ENCODE data around the gene SHOC2. TPM values are rescaled to one million over a fixed set of nuclear protein-coding genes. Genes with fewer than 3 reads are reported as not detected.

Gene SHOC2
- polyA plus RNA-seq, 1 donor: 27.2 TPM

DNA sequence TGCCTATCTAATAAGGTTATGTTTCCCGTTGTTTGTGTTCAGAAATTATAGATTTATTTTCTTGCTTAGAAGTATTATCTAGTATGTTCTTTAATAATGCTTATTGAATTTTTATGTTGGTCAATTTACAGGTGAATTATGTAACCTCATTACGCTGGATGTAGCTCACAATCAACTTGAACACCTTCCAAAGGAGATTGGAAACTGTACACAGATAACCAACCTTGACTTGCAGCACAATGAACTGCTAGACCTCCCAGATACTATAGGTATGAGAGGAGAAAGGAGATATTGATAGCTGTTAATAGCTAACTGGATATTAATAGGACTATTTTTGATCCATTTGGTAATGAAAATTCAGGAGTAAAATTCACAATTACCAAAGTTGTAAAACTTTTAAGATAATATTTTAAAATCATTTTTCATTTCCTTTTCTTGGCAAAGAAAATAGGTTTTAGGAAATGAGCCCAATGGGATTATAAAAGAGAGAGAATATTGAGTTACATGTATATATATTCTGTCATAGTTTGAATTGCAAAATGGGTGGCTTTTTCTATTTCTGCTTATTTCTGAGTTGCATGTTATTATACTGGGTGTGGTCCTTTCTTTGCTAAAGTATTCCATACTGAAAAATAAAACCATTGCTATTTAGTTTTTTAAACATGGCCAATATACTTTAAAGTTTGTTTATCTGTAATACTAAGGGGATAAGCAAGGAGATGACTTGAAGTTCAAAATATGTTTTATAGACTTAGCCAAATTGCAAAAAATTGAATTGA is 66.3 kb downstream of the SHOC2 start:
- DNase-seq: no peak

- no peak for DNase-seq
Measured at GRCh38 chr10:110989016-110989415, 69.6 kb downstream of the SHOC2 start.

- no peak for DNase-seq
Measured at GRCh38 chr10:110992006-110992800, 72.8 kb downstream of the SHOC2 start.

DNA sequence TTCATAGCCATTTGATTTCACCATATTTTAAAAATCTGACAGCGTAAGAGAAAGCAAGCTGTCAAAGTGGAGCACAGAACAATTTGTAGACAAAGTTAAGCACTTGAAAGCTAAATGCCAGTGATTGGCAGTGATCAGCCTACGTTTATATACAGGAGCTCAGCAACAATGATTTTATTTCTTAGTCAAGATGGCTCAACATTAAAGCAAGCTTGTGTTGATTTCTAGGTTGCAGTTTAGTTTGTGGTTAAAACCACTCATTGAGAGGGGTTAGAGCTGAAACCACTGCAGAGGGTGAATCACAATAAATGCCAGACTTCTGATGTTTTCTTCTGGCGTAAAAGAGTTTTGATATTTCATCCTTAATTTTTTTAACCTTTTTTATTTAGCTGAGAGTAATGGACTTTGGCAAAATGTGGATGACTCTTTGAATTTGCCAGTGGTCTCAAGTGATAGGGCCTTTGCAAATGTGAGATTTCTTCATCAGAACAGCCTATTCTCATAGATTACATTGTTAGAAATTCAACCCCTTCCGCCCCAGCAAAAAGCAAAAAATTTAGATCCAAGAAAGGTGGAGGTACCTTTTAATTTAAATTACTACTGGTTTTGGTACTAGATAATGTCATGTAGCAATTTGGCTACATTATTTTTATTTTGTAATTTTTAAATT is 73.8 kb downstream of the SHOC2 start:
- no peak for DNase-seq

- no peak for DNase-seq
Measured at GRCh38 chr10:110994406-110995086, 75.1 kb downstream of the SHOC2 start.

DNA sequence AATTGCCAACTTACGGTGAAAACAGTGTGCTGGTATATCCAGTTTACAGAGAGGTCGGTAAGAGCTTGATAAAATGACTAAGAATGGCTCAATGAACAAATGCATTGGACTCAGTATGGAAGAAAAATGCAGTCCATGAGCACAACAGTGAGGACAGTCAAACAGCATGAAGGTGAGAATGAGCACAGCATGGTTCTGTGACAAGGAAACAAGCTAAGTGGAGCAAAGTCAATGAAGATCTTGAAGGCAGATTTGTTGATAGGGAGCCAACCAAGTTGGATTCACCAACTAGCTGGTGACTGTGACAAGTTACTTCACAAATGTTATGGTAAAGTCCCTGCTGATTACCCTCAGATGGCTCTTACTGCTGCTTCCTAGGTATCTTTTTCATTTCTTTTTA is 75.9 kb downstream of the SHOC2 start:
- DNase-seq: no peak

DNA sequence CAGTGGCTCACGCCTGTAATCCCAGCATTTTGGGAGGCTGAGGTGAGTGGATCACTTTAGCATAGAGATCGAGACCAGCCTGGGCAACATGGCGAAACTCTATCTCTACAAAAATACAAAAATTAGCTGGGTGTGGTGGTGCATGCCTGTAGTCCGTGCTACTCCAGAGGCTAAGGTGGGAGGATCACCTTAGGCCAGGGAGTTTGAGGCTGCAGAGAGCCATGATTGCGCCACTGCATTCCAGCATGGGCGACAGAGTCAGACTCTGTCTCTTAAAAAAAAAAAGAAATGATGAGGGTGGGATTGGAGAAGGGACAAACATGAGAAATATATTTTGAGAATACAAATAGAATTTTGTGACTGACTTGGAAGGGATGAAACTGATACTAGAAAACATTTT is 76.9 kb downstream of the SHOC2 start:
- no peak for DNase-seq

- DNase-seq: no peak
Measured at GRCh38 chr10:111004016-111004415, 84.6 kb downstream of the SHOC2 start.

DNA sequence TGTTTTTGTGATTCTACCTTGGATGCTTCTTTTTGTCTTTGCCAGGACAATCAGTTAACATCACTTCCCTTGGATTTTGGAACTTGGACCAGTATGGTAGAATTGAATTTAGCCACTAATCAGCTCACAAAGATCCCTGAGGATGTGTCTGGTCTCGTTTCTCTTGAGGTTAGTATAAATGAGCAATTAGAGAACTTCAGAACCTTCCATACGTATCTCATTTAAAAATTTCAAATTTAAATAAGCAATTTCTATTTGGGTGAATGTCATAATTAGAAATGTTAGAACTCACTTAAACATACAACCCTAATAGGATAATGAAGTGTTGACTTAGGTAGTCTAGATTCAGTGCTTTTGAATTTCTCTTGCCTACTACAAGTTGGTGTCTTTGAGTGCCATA is 88.1 kb downstream of the SHOC2 start:
- DNase-seq: no peak

DNA sequence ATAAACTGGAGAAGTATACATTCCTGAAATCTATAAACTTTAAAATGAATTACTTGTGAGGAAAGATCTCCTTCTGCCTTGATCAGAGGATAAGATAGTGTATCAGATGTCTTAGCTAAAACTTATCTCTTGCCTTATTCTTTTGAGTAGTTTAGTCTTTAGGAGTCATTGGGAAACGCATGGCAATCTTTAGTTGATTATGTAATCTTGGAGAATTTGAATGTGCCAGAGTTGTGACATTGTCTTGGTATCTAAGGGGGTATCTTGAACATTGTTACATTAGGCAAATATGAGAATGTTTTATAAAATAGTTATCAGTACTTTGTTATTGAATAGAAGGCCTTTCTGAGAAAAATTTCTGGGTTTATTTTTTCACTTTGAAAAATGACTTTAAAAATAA is 95.8 kb downstream of the SHOC2 start:
- DNase-seq: no peak

DNA sequence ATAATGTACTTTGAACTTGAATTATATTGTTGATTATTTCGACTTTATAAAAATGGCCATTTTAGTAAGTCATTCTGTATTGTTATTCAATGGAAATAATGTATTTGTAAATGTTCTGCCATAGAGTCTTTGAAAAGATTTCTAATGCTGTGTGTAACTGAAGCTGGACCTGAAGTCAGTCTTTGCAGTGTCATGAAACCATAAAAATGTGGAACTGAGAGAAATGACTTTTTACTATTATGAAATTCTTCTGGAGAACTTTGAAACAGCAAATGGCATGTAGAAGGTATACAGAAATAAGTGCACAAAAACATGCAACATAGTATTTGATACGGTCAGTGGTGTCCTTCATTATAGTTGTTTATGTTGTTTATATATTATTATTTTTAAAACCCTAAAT is 97.7 kb downstream of the SHOC2 start:
- DNase-seq: no peak

GRCh38 chr10:111018021-111018420 is 98.6 kb downstream of the SHOC2 start:
- DNase-seq: peak; percentile 6

DNA sequence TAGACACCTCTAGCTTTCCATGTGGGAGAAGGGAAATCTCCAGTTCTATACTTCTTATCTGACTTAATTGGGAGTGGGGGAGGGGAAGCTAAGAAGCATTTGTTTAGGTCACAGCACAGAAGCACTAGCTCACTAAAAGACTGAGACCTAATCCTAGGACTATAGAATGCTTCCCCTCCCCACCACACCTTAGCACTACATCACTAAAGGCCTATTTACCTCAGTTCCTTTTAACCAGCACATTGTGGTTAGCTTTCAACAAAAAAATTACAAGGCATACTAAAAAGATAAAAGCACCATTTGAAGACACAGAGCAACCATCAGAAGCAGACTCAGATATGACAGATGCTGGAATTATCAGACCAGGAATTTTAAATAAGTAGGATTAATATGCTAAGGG is 103.7 kb downstream of the SHOC2 start:
- no peak for DNase-seq

GRCh38 chr10:111030042-111030750 is 110.8 kb downstream of the SHOC2 start:
- no peak for DNase-seq

- no peak for DNase-seq
Measured at GRCh38 chr10:111034598-111035310, 115.3 kb downstream of the SHOC2 start.

GRCh38 chr10:111035542-111035941 is 116.1 kb downstream of the SHOC2 start:
- DNase-seq: no peak

DNA sequence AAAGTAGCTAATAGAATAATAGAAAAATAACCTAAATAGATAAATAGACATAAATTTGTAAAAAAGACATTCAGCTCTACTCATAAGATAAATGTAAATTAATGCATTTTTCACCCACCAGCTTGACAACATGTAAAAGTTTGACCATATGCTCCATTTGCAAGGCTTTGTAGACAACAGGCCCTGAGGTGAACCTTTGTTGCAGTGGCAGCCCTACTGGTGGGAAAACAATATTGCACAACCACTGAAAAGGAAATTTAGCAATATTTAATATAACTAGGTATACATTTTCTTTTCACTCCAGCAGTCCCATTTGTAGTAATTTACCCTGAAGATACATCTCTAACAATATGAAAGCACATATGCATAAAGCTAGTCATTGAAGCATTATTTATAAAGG is 118.5 kb downstream of the SHOC2 start:
- DNase-seq: no peak

DNA sequence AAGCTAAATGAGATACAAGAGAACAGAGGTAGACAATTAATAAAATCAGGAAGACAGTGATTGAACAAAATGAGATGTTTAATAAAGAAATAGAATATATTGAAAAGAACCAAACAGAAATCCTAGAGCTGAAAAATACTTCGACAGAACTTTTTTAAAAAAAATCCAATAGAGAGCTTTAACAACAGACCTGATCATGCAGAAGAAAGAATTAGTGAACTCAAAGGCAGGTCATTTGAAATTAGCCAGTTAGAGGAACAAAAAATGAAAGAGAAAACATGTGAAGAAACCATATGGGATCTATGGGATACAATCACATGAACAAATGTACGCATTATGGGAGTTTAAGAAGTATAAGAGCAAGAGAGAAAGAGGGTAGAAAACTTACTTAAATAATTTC is 120.1 kb downstream of the SHOC2 start:
- no peak for DNase-seq

DNA sequence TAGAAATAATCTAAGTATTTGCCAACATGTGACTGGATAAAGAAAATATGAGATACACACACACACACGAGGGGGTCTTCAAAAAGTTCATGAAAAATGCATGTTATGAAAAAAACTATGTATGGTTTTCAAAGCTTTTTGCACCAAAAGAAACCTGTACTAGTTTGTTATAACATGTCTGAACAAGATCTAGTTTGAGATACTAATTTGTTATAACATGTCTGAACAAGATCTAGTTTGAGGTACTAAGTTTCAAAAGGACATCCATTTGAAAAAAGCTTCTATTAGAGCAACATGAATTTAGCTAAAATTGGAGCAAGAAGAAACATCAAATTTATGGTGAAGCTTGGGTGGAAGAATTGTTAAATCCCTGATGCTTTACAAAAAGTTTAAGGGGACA is 137.6 kb downstream of the SHOC2 start:
- DNase-seq: no peak

All from hindlimb muscle (tissue), 1 donor.